ENCODE measurements around the gene WDR70. TPM values are rescaled to one million over a fixed set of nuclear protein-coding genes. Genes with fewer than 3 reads are reported as not detected.
"Not testable (repeated sequence)": the region's sequence is repeated elsewhere in the genome, so short reads cannot be mapped to it uniquely, and the experiment has no call there.

Gene WDR70
- total RNA-seq, 1 donor from 2014 or later: 17.6 TPM

DNA sequence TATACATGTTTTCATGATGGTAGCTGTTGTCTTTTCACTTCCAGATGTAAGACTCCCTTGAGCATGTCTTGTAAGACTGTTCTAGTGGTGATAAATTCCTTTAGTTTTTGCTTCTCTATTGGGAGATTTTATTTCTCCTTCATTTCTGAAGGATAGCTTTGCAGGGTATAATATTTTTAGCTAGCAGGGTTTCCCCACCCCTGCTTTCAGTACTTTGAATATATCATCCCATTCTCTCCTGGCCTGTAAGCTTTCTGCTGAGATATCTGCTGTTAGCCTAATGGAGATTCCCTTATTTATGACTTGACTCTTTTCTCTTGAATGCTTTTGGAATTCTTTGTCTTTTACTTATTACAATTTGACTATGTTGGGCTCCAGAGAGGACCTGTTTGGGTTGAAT, 249.8 kb downstream of the WDR70 start:
- DNase-seq (ENCODE audit: extremely low read depth, low read depth, low spot score): no peak

DNA sequence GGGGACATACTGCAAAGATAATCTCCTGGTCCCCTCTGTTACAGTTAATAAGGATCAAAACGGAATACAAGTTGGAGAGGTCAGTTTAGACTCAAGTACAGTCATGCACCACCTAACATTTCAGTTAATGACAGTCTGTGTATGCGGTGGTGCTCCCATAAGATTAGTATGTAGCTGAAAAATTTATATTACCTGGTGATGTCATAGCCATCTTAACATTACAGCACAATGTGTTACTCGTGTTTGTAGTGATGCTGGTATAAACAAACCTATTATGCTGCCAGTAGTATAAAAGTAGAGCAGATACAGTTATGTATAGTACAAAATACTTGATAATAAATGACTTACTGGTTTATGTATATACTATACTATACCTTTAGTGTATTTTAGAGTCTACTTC, 252.8 kb downstream of the WDR70 start:
- no peak for DNase-seq (ENCODE audit: extremely low read depth, low read depth, low spot score)

GRCh38 chr5:37637165-37637845, 258.2 kb downstream of the WDR70 start:
- DNase-seq (ENCODE audit: extremely low read depth, low read depth, low spot score): no peak

GRCh38 chr5:37638897-37639296, 259.8 kb downstream of the WDR70 start:
- no peak for DNase-seq (ENCODE audit: extremely low read depth, low read depth, low spot score)

- no peak for DNase-seq (ENCODE audit: extremely low read depth, low read depth, low spot score)
These were observed 261.0 kb downstream of the WDR70 start for GRCh38 chr5:37640088-37640487.

DNA sequence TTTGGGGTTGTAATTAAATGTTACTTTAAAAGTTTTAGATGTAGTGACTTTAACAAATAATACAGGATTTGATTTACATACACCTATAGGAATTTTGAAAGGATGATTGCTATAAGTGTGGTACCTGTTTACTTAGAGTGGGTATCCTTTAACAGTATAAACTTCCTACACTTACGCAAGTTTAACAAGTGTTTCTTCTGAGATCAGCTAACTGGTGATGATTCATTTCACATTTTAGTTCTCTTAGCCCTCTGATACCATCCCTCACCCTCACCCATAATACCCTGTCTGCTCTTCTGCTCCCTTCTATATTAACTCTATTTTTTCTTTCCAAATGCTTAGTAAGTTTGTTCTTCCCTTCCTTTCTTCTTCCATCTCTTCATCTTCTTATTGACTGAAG, 262.8 kb downstream of the WDR70 start:
- no peak for DNase-seq (ENCODE audit: extremely low read depth, low read depth, low spot score)

- no peak for DNase-seq (ENCODE audit: extremely low read depth, low read depth, low spot score)
These were observed 266.6 kb downstream of the WDR70 start for GRCh38 chr5:37645707-37646106.

DNA sequence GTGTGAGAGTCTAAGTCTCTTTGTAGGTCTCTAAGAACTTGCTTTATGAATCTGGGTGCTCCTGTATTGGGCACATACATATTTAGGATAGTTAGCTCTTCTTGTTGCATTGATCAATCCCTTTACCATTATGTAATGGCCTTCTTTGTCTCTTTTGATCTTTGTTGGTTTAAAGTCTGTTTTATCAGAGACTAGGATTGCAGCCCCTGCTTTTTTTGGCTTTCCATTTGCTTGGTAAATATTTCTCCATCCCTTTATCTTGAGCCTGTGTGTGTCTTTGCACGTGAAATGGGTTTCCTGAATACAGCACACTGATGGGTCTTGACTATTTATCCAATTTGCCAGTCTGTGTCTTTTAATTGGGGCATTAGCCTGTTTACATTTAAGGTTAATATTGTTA, 275.4 kb downstream of the WDR70 start:
- not testable (repeated sequence) for DNase-seq (ENCODE audit: extremely low read depth, low read depth, low spot score)

DNA sequence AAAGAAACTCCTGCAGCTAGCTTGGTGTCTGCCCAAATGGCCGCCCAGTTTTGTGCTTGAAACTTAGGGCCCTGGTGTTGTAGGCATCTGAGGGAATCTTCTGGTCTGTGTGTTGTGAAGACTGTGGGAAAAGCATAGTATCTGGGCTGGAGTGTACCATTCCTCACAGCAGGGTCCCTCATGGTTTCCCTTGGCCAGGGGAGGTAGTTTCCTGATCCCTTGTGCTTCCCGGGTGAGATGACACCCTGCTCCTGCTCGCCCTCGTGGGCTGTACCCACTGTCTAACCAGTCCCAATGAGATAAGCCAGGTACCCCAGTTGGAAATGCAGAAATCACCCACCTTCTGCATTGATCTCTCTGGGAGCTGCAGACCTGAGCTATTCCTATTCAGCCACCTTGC, 277.9 kb downstream of the WDR70 start:
- no peak for DNase-seq (ENCODE audit: extremely low read depth, low read depth, low spot score)

DNA sequence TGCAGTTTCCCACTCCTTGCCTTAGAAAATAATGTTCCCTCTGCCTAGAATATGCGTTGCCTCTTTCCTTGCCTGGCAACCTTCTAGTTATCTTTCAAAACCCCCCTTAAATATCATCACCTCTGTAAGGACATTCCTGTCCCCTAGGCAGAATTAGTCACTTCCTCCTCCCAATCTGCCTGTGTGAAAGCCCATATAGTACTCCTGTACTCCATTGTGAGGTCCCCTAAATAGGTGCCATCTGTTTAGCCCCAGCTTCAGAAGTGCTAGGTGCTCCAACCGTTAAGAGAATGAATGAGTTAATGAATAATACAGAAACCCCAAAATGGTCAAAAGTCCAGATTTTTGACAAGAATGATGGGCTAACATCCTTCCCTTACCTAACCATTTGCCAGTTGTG, 279.3 kb downstream of the WDR70 start:
- DNase-seq (ENCODE audit: extremely low read depth, low read depth, low spot score): no peak

DNA sequence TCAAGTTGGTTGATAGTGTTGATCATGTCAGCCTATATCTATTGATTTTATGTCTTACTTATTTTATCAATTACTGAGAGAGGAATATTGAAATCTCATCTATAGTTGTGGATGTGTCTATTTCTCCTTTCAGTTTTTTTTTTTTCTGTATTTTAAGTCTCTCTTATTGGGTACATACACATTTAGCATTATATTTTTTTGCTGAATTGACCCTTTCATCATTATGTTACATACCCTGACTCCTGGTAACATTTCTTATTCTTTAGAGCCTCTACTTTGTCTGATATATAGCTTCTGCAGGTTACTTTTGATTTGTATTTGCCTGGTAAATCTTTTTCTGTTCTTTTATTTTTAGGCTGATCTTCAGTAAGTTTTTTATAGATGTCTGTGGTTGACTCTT, 281.2 kb downstream of the WDR70 start:
- DNase-seq (ENCODE audit: extremely low read depth, low read depth, low spot score): no peak

DNA sequence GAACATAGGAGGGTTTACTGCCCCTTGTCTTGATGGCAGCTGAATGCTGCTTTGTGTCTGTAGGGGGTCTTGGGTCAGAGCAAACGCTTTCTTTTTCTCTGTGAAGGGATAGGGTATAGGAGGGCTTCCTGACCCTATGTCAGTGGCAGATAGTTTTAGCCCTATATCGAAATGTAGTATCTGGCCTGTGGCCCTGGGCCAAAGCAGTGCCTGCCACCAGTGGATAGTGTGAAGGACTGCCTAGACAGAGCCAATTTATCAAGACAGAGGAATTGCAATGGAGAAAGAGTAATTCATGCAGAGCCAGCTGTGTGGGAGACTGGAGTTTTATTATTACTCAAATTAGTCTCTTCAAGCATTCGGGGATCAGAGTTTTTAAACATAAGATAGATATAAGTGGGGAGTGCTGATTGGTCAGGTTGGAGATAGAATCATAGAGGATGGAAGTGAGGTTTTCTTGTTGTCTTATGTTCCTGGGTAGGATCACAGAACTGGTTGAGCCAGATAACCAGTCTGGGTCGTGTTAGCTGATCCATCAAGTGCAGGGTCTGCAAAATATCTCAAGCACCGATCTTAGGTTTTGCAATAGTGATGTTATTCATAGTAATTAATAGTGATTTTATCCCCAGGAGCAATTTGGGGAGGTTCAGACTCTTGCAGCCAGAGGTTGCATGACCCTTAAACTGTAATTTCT, 282.3 kb downstream of the WDR70 start:
- no peak for DNase-seq (ENCODE audit: extremely low read depth, low read depth, low spot score)

GRCh38 chr5:37661951-37662350, 282.8 kb downstream of the WDR70 start:
- no peak for DNase-seq (ENCODE audit: extremely low read depth, low read depth, low spot score)

DNA sequence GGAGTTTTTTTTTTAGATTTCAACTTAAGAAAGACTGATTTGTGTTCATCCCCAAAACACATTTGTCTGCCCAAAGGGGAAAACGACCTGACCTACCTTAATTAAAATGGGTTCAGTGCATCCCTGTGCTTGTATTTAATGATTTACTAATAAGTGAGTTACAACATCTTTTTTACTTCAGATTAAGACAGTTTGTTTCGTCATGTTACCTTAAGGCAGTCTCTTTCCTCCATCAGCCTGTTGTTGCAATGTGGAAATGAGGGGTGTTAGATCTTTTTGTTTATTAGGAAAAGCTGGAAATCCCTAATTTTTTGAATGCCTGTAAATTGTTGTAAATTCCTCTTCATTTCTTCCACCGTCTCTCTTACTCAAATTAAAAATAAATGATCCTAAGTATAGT, 283.2 kb downstream of the WDR70 start:
- no peak for DNase-seq (ENCODE audit: extremely low read depth, low read depth, low spot score)

DNA sequence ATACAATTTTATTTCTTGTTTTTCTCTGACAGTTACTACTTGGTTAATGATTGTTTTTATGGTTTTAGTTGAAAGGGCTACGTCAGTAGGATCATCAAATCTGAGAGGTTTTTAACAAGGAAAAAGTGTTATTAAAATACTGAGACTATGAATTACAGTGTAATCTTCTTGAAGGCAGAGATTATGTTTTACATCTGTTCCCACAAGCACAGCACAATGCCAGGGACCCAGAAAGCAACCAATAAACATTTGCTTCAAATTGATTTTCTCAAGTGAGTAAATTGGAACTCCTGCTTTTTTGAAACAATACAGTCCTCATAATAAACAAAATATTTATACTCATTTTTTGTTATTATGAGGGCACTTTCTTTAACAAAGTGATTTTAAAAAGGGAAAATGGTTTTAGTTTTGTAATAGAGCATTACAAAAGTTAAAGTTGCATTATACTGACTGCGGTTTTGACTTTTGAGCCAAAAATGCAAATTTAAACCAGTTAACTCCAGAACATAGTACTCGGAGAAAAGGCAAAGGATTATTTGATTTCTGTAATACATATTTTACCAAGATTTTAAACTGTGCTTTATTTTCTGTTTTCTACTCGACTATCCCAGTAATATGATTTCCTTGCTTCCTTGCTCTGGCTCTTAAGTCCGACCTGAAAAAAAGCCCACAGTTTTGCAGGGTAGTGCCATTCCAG, 283.8 kb downstream of the WDR70 start:
- no peak for DNase-seq (ENCODE audit: extremely low read depth, low read depth, low spot score)

DNA sequence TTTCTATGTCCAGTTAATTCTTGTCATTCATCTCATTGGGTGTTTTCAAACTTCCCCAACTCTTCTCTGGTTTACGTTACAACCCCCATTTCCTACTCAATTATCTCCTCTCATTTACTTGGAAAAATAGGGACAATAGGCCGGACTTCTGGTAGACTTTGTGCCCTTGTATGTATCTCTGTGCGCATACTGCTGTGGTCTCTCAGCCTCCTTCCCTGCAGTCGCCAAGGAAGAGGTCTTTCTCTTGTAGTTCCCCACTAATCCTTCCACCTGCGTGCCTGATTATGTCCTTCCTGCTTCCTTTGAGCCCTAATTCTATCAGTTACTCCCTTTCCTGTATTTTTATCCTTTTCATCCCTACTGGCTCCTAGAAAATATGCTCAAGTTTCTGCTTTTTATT, 284.4 kb downstream of the WDR70 start:
- DNase-seq (ENCODE audit: extremely low read depth, low read depth, low spot score): no peak

GRCh38 chr5:37664551-37664950, 285.4 kb downstream of the WDR70 start:
- DNase-seq (ENCODE audit: extremely low read depth, low read depth, low spot score): no peak

- DNase-seq (ENCODE audit: extremely low read depth, low read depth, low spot score): no peak
These were observed 286.2 kb downstream of the WDR70 start for GRCh38 chr5:37665272-37665671.

DNA sequence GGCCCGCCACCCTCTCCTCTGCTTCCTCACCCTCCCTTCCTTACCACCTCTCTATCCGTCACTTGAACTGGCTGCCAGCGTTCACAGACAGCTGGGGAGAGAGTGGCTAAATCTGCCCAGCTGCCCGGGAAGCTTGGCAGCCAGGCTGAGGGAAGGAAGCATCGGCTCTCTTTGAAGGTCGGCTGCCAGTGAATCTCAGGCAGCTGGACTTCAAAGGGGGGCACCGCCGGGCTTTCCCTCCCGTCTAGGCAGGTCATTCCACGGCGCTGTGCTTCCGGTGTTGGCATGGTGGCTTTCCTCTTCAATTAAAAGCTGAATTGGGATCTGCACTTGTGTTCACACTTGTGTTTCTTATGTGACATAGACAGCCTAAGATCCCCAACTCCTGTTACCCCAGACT, 286.8 kb downstream of the WDR70 start:
- no peak for DNase-seq (ENCODE audit: extremely low read depth, low read depth, low spot score)

DNA sequence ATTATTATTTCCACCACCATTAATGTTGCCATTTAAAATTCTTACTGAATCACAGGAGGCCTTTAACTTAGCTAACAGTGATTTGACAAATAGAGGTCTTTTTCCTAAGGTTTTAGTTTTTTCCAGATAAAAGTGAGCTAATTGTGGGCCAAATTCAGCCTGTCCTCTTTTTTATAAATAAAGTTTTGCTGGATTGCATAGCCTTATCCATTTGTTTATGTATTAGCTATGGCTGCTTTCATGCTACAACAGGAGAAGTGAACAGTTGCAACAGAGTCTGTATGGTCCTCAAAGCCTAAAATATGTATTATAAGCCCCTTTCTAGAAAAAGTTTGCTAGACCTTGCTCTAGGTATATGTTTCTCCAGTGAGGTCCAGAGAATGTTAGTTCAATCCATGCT, 288.3 kb downstream of the WDR70 start:
- DNase-seq (ENCODE audit: extremely low read depth, low read depth, low spot score): no peak

GRCh38 chr5:37667846-37668245, 288.7 kb downstream of the WDR70 start:
- no peak for DNase-seq (ENCODE audit: extremely low read depth, low read depth, low spot score)

GRCh38 chr5:37668524-37669047, 289.5 kb downstream of the WDR70 start:
- DNase-seq (ENCODE audit: extremely low read depth, low read depth, low spot score): peak; percentile 77

Measured in glomerular endothelial cell (primary cell).